Skin of body (tissue), 2 donors: ENCODE results near the gene MSANTD1. TPM values are rescaled to one million over a fixed set of nuclear protein-coding genes. Genes with fewer than 3 reads are reported as not detected.
A peak's percentile ranks its signal among the peaks of the same experiment; 100 is the strongest.

Experiments used
- DNase-seq: peaks from one replicate; lab custom pipeline; 2025; lab: John Stamatoyannopoulos, UW
- total RNA-seq: library from RNA; depleted of rRNA; stranded (reverse); fragments of >200 nt; gene quantifications from one replicate; pipeline ENCODE4 v1.2.3, GENCODE V29; 2014

MSANTD1 gene
- total RNA-seq, 1 donor from 2014 or later = 0.39 TPM

DNA sequence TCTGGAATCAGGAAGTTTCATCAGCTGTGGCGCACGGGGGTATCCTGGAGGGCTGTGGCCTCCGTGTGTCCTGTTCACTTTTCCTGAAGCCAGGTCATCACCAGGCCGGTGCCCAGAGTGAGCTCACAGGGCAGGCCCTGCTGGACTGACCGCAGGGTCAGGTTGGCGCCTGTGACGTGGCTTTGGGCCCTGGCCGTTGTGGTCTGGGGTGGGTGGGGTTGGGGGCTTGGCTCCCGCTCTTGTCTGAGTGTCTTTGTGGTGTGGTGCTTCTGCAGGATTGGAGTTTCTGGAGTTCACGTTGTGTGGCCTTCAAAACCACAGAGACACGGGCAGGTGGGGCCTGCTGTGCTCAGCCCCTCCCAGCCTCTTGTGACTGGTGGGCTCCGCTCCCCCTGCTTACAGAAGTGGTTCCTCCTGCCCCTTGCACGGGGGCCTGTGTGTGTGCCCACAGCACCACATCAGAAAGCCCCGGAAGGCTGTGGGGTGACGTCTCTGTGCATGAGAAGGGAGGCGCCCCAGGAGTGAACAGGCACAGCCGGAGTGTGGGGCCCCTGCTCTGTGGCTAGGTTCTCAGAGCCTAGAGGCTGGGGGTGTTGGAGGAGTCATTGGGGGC lies 53.3 kb downstream of the MSANTD1 start:
- no peak for DNase-seq

DNA sequence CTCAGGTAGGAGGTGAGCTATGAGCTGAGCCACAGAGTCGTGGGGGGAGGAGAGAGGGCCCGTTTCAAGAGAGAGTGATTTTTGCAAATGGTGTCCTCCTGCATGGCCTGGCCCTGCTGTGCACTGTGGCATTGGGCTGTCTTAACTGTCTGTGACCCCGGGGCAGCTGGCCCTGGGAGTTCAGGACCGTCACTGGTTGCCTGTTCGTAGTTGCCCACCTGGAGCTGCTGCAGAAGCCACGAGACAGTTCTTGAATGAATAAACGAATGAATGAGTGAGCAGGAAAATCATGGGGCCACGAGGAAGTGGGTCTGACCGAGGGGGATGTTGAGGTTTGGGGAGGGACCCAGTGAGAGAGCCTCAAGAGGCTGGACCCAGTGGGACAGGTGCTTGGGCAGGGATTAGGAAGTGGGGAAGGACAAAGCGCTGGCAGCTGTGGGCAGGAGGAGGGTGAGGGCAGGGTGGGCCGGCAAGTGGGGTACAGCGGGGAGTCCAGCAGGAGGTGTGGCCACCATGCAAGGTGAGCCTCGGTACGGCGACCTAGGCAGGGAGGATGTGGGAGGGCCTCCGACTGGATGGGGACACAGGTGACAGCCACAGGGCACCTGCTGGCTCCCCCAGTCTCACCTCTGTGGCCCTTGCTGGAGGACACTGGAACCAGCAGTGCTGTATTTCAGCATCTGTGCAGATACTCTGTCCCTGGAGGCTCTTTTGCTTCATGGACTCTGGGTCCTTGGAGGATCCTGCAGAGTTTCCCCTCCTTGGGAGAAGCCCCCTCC lies 54.0 kb downstream of the MSANTD1 start:
- DNase-seq = no peak

GRCh38 chr4:3303565-3303824 lies 54.5 kb downstream of the MSANTD1 start:
- no peak for DNase-seq

DNA sequence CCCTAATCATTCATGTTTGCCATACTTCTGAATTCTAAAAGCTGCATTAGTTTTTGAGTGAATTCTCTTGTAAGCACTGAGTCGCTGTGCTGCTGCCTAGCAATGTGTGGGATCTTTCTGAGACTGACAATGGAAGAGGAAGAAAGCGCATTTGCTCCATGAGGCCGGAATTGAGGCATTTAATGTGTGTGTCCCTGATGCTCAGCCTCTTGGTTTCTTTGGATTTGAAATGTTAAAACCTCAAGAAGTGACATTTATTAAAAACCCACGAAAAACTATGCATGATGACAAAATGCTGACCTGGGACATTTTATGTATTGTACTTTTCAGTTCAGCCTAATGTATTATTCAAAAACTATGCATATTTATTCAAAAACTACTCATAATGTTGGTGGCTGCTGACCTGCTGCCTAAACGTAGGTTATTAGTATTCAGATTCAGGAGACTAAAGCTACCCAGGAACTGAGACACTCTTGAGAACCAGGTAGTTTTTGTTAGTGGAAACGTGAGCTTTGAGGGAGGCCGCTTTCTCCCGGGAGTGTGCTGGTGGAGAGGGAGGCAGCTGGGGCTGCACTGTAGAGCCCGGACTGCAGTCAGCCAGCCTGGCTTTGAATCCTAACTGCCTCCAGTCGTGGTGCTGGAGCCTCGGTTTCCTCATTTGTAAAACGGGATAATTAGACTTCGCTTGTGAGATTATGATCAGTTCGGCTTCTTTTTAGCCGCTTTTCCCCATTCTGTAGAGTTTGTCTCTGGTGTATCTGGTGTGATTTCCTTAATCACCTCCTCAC lies 55.2 kb downstream of the MSANTD1 start:
- no peak for DNase-seq

DNA sequence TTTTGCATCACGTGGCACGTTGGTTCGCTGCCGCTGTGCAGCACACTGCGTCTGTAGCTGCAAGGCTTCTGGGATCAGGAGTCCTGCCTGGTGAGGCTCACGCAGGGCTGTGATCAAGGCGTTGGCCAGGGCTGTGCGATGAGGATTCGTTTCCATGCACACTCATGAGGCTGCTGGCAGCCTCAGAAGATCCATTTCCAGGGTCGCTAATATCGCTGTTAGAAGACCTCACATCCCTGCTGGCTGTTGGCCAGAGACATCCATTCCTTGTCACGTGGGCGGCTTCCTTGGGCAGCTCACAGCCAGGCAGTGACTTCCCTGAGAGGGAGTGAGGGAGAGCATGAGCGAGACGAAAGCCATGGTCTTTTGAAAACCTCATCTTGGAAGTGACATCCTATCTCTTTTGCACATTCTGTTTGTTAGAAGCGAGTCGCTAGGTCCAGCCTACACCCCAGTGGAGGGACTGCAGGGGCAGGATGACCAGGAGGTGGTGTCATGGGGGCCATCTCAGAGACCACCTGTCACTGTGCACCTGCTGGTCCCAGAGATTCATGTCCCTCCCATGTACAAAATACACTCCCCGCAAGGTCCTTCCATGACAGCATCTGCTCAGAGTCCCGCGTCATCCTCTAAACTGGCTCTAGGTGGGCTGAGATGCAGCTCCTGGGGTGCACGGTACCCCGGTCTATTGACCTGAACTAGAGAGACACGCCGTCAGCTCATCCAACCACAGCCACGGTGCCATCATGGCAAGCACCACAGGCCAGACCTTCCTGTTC lies 56.1 kb downstream of the MSANTD1 start:
- peak; percentile 10 for DNase-seq

DNA sequence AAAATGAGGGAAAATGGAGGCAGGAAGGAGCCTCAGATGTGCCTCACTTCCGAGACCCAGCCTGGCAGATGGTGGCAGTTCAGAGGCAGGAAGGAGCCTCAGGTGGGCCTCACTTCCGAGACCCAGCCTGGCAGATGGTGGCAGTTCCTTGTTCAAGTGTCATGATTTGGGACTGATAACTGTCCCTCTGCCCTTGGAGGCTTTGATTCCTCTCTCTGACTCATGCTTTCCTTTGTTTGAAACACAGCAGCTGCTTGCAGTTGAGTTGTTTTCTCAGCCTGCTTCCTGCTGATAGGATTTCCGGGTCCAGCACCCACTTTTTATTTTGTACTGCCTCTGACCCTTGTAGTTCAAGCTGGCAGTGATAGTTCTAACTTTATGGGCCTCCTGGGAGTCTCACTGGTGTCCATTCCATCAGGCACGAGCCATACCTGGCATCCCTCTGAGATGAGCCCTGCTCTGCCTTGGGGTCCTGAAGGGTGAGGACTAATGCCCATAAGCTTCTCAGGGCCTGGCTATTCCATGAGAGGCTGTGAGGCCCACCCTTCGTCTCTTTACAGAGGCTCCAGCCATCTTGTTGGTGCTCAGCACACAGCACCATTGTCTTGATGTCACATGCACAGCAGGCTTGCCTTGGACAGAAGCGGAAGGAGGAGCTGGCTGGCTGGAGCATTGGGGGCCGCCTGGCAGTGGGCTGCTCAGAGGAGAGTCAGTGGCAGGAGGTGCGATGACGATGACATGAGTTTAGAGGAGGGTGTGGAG lies 56.8 kb downstream of the MSANTD1 start:
- DNase-seq = no peak

Other genes with a start within 250 kb of the MSANTD1 start
- gene HTT-AS, start 174.6 kb upstream of the MSANTD1 start, total RNA-seq = not detected
- gene HTT, start 174.5 kb upstream of the MSANTD1 start, total RNA-seq = 56.2 TPM
- gene RGS12, start 43.9 kb downstream of the MSANTD1 start, total RNA-seq = 35.0 TPM
- gene HGFAC, start 192.8 kb downstream of the MSANTD1 start, total RNA-seq = 0.20 TPM
- 0.99 TPM for gene DOK7, start 214.1 kb downstream of the MSANTD1 start, total RNA-seq